A673 (cell line): ENCODE results near the gene TAAR8. TPM values are rescaled to one million over a fixed set of nuclear protein-coding genes. Genes with fewer than 3 reads are reported as not detected.
"Not testable (repeated sequence)": the region's sequence is repeated elsewhere in the genome, so short reads cannot be mapped to it uniquely, and the experiment has no call there.

ENCODE experiments used
- BruUV-seq: library from RNA; stranded (reverse); fragments of 400-500 nt; replicated peaks from 2 replicates; lab custom pipeline; 2021; lab: Mats Ljungman, UMichigan
- CTCF ChIA-PET: fragments of 300-600 bp; sonication (Branson Sonifier 250); formaldehyde crosslinking; loops from one replicate; lab custom pipeline; 2022; ENCODE audit warnings: antibody characterized with exemption; lab: Charles Lee
- POLR2A ChIA-PET: fragments of 300-600 bp; sonication (Branson Sonifier 250); formaldehyde crosslinking; loops from one replicate; lab custom pipeline; 2022; ENCODE audit warnings: antibody characterized with exemption; ENCODE audit not compliant: low non-redundant PET; lab: Charles Lee
- DNase-seq: peaks from one replicate; pipeline ENCODE4 v3.0.0-alpha.2; 2015; ENCODE audit warnings: low spot score
- H3K27ac ChIP-seq: fragments of 200-600 bp; sonication (generic); 2 replicates; pipeline ENCODE4 v1.5.1; 2016; ENCODE audit warnings: mixed run types, low read depth, mild to moderate bottlenecking, mixed read lengths, antibody characterized with exemption, low read length; ENCODE audit not compliant: poor library complexity, severe bottlenecking
- H3K27me3 ChIP-seq: fragments of 200-600 bp; sonication (generic); replicated peaks from 2 replicates; pipeline ENCODE4 v1.6.1; 2017; ENCODE audit warnings: mixed run types, low read depth, mild to moderate bottlenecking, mixed read lengths, antibody characterized with exemption, low read length; ENCODE audit not compliant: insufficient read depth, poor library complexity
- H3K36me3 ChIP-seq: fragments of 200-600 bp; sonication (generic); 2 replicates; pipeline ENCODE4 v1.6.1; 2016; ENCODE audit warnings: mixed run types, mild to moderate bottlenecking, mixed read lengths, antibody characterized with exemption, low read length; ENCODE audit not compliant: insufficient read depth, poor library complexity, severe bottlenecking
- H3K4me1 ChIP-seq: fragments of 200-600 bp; sonication (generic); 2 replicates; pipeline ENCODE4 v1.6.1; 2017; ENCODE audit warnings: mixed run types, mild to moderate bottlenecking, mixed read lengths, antibody characterized with exemption, low read length; ENCODE audit not compliant: insufficient read depth, poor library complexity, severe bottlenecking
- H3K4me3 ChIP-seq: fragments of 200-600 bp; sonication (generic); 2 replicates; pipeline ENCODE4 v1.5.1; 2016; ENCODE audit warnings: low read depth, mixed run types, mild to moderate bottlenecking, mixed read lengths, low read length; ENCODE audit not compliant: poor library complexity, severe bottlenecking
- H3K9me3 ChIP-seq: fragments of 200-600 bp; sonication (generic); 2 replicates; pipeline ENCODE4 v1.6.1; 2016; ENCODE audit warnings: mixed run types, low read depth, mild to moderate bottlenecking, mixed read lengths, antibody characterized with exemption, low read length; ENCODE audit not compliant: poor library complexity, severe bottlenecking
- EZH2 ChIP-seq: fragments of 200-600 bp; sonication (generic); IDR thresholded peaks from 2 replicates; pipeline ENCODE4 v1.6.1; 2017; ENCODE audit warnings: borderline replicate concordance, low read depth, mild to moderate bottlenecking, mixed read lengths, antibody characterized with exemption, low read length; ENCODE audit not compliant: poor library complexity, severe bottlenecking
- intact Hi-C: fragments of 100-400 bp; cut with micrococcal nuclease; formaldehyde crosslinking; loops from one replicate; pipeline ENCODE4 v1.10.0; 2022; ENCODE audit not compliant: unreplicated experiment
- total RNA-seq: library from RNA; stranded (reverse); gene quantifications from 2 replicates; pipeline ENCODE4 v1.2.3, GENCODE V29; 2021
- TF ChIP-seq, protein P1 (sequence below): fragments of 300-800, 200-600 bp; sonication (generic); conservative IDR thresholded peaks from 2 replicates; pipeline ENCODE4 v1.5.1; 2017; ENCODE audit warnings: low read depth, mild to moderate bottlenecking, antibody characterized with exemption, low read length, moderate library complexity, mixed read lengths

Gene TAAR8
- total RNA-seq, 1 experiment from 2014 or later = not detected

DNA sequence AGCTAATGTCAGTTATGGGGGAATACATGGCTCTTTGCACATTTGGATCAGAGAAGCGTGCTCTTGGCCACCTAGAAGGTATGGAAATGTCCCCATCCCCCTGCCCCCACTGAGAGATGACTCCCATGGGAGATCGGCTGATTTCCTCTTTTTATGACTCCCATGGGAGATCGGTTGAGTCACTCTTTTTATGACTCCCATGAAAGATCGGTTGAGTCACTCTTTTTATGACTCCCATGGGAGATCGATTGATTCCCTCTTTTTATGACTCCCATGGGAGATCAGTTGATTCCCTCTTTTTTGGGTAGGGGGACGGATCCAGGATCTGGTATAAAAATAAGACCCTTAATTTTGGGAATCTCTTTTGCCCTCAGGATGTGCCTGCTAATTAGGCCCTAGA is 24.7 kb upstream of the TAAR8 start:
- H3K27me3 ChIP-seq = peaks cover 7% of the 10 kb centered on the region
- intact Hi-C loops = loop anchor here (10.0 kb wide), 1 partner anchor 267 kb away; the partner anchor contains the start of gene SLC18B1
- no TSS peak for BruUV-seq
- no peak overlapping the region for H3K4me3 ChIP-seq
- TF ChIP-seq, protein P1, sequence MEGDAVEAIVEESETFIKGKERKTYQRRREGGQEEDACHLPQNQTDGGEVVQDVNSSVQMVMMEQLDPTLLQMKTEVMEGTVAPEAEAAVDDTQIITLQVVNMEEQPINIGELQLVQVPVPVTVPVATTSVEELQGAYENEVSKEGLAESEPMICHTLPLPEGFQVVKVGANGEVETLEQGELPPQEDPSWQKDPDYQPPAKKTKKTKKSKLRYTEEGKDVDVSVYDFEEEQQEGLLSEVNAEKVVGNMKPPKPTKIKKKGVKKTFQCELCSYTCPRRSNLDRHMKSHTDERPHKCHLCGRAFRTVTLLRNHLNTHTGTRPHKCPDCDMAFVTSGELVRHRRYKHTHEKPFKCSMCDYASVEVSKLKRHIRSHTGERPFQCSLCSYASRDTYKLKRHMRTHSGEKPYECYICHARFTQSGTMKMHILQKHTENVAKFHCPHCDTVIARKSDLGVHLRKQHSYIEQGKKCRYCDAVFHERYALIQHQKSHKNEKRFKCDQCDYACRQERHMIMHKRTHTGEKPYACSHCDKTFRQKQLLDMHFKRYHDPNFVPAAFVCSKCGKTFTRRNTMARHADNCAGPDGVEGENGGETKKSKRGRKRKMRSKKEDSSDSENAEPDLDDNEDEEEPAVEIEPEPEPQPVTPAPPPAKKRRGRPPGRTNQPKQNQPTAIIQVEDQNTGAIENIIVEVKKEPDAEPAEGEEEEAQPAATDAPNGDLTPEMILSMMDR = no peak
- TF ChIP-seq EZH2 = no peak
- H3K4me1 ChIP-seq = no peaks in the 10 kb centered on the region
- H3K36me3 ChIP-seq = no peaks in the 10 kb centered on the region
- H3K9me3 ChIP-seq = no peaks in the 10 kb centered on the region
- ChIA-PET POLR2A (no interaction called here), CTCF (no interaction called here)
- peak; percentile 69 for DNase-seq
- H3K27ac ChIP-seq = no peak overlapping the region

DNA sequence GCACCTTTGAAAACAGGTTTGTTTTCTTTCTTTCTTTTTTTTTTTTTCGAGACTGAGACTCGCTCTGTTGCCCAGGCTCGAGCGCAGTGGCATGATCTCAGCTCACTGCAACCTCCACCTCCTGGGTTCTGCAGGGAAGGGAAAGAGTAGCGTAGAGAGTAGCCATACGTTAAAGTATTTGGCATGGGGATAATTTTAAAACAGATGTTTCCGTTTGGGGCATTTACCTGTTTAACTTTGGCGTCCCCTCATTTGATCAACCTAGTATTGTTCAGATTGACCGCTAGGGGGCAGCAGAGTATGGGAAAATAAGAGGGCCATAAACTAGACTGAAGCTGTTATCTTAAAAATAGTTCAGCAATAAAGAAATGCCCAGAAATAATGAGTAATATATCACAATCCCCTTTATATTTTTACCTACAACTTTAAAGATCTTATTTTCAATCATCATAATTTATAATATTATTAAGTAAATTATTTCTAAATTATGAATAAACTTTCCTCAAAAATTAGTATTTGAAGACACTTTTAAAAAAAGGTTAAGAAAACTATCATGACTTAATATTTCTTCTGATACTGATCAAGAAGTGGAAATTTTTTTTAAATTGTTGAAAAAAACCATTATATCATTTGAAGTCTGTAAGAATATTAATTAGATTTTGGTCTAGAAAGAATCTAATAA is 22.0 kb upstream of the TAAR8 start:
- BruUV-seq = no TSS peak
- POLR2A ChIA-PET = no interaction called here
- TF ChIP-seq, protein P1 = peak; percentile 78
- no peak for TF ChIP-seq EZH2
- Histone ChIP-seq H3K27ac (no peak overlapping the region), H3K9me3 (no peaks in the 10 kb centered on the region), H3K4me1 (no peaks in the 10 kb centered on the region), H3K4me3 (no peak overlapping the region), H3K27me3 (no peaks in the 10 kb centered on the region), H3K36me3 (no peaks in the 10 kb centered on the region)
- CTCF ChIA-PET = interaction anchor here (0.7 to 1.0 kb wide), 5 partner anchors 11 to 431 kb away, joined by 3 to 4 read pairs (median 3); partner anchors contain the start of gene STX7
- intact Hi-C loops = no loop called here
- DNase-seq = peak; percentile 74

DNA sequence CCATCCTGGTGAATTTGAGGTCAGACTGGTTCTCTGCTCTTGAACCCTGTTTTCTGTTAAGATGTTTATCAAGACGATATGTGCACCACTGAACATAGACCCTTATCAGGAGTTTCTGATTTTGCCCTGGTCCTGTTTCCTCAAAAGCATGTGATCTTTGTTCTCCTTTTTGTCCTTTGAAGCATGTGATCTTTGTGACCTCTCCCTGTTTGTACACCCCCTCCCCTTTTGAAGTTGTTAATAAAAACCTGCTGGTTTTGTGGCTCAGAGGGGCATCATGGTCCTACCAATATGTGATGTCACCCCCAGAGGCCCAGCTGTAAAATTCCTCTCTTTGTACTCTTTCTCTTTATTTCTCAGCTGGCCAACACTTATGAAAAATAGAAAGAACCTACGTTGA is 17.9 kb upstream of the TAAR8 start:
- H3K4me1 ChIP-seq, intact Hi-C loops, H3K36me3 ChIP-seq, H3K27ac ChIP-seq, H3K9me3 ChIP-seq, CTCF ChIA-PET, H3K4me3 ChIP-seq, POLR2A ChIA-PET, DNase-seq, BruUV-seq: not testable (repeated sequence)
- H3K27me3 ChIP-seq = peaks cover 31% of the 10 kb centered on the region
